Immature natural killer cell (primary cell): Measurements from ENCODE around the gene NRG2. TPM values are rescaled to one million over a fixed set of nuclear protein-coding genes. Genes with fewer than 3 reads are reported as not detected.

Experiments used
- DNase-seq, 3 donors: peaks; one replicate each; pipeline ENCODE4 v3.0.0; 2022; ENCODE audit warnings: mixed read lengths in 1 of 3
- H3K27ac Mint-ChIP-seq, 6 donors: one replicate each; pipeline ENCODE4 v1.8.0; 2020; ENCODE audit warnings: mixed read lengths in 6 of 6, mild to moderate bottlenecking in 5 of 6, inconsistent platforms in 4 of 6, moderate library complexity in 3 of 6
- H3K27me3 Mint-ChIP-seq, 3 donors: one replicate each; pipeline ENCODE4 v1.8.0; 2020 to 2021; ENCODE audit warnings: low read depth in 3 of 3, mild to moderate bottlenecking in 3 of 3, mixed read lengths in 3 of 3, moderate library complexity in 3 of 3, inconsistent platforms in 1 of 3
- H3K36me3 Mint-ChIP-seq, 3 donors: one replicate each; pipeline ENCODE4 v1.8.0; 2020; ENCODE audit warnings: mixed read lengths in 3 of 3, inconsistent platforms in 2 of 3, mild to moderate bottlenecking in 2 of 3
- H3K4me1 Mint-ChIP-seq, 2 donors: one replicate each; pipeline ENCODE4 v1.8.0; 2020; ENCODE audit warnings: inconsistent platforms in 2 of 2, mild to moderate bottlenecking in 2 of 2, mixed read lengths in 2 of 2, moderate library complexity in 1 of 2
- H3K4me3 Mint-ChIP-seq, 5 donors: one replicate each; pipeline ENCODE4 v1.8.0; 2020; ENCODE audit warnings: mild to moderate bottlenecking in 5 of 5, mixed read lengths in 5 of 5, inconsistent platforms in 3 of 5, moderate library complexity in 3 of 5
- H3K9me3 Mint-ChIP-seq, 6 donors: one replicate each; pipeline ENCODE4 v1.8.0; 2020; ENCODE audit warnings: mild to moderate bottlenecking in 6 of 6, mixed read lengths in 6 of 6, inconsistent platforms in 4 of 6, moderate library complexity in 3 of 6
- polyA plus RNA-seq, 3 donors: library from polyadenylated mRNA; unstranded; fragments of 300-500 nt; fragmentation: Illumina TruSeq; gene quantifications; one replicate each; pipeline ENCODE4 v1.2.3, GENCODE V29; 2021

Gene NRG2
- under 1 TPM; 0.08 to 0.21 (median 0.08) TPM for polyA plus RNA-seq

GRCh38 chr5:140042643-140043507 lies at the start of gene NRG2:
Gene NRG2 (minus strand): TSS chr5:140043299.
- Mint-ChIP-seq H3K4me1 (peaks cover 28 to 30% of the 10 kb centered on the region in 2 donors), H3K27ac (no peak within 1 kb of the TSS), H3K4me3 (peak within 1 kb of the TSS; percentile 48 to 79 (median 70)), H3K36me3 (no peaks in the 10 kb centered on the region), H3K27me3 (peaks cover 19 to 40% (median 24%) of the 10 kb centered on the region in 3 donors), H3K9me3 (peaks cover 0 to 7% (median 0%) of the 10 kb centered on the region in 6 donors)
- DNase-seq: peak; percentile 25 to 42 (median 37)

GRCh38 chr5:140090251-140090650 lies 47.2 kb upstream of the NRG2 start:
- Mint-ChIP-seq H3K9me3 (peaks cover 12 to 29% (median 15%) of the 10 kb centered on the region in 6 donors), H3K27ac (no peak overlapping the region)

GRCh38 chr5:140084541-140084940 lies 41.4 kb upstream of the NRG2 start:
- DNase-seq: no peak
- Mint-ChIP-seq H3K9me3 (peaks cover 2 to 7% (median 5%) of the 10 kb centered on the region in 6 donors), H3K27me3 (peaks cover 5 to 12% (median 10%) of the 10 kb centered on the region in 3 donors), H3K36me3 (peaks cover 0 to 7% (median 6%) of the 10 kb centered on the region in 3 donors), H3K4me1 (no peaks in the 10 kb centered on the region), H3K27ac (no peak overlapping the region), H3K4me3 (no peak overlapping the region)

More at GRCh38 chr5:140090251-140090650, 47.2 kb upstream of the NRG2 start:
- Mint-ChIP-seq H3K36me3 (peaks cover 10 to 15% (median 12%) of the 10 kb centered on the region in 3 donors), H3K4me1 (no peaks in the 10 kb centered on the region), H3K27me3 (peaks cover 0 to 15% (median 5%) of the 10 kb centered on the region in 3 donors), H3K4me3 (no peak overlapping the region)
- no peak for DNase-seq

- no peaks in the 10 kb centered on the region for H3K4me1 Mint-ChIP-seq
- no peak overlapping the region for H3K4me3 Mint-ChIP-seq
- peaks cover 7 to 16% (median 10%) of the 10 kb centered on the region in 3 donors for H3K27me3 Mint-ChIP-seq
- H3K27ac Mint-ChIP-seq: no peak overlapping the region
- H3K36me3 Mint-ChIP-seq: no peaks in the 10 kb centered on the region
- no peaks in the 10 kb centered on the region for H3K9me3 Mint-ChIP-seq
- no peak for DNase-seq
These were observed 40.6 kb upstream of the NRG2 start for GRCh38 chr5:140083650-140084049.

GRCh38 chr5:140083120-140083519 lies 40.0 kb upstream of the NRG2 start:
- H3K4me3 Mint-ChIP-seq: no peak overlapping the region
- H3K36me3 Mint-ChIP-seq: no peaks in the 10 kb centered on the region
- H3K4me1 Mint-ChIP-seq: no peaks in the 10 kb centered on the region
- no peak for DNase-seq
- H3K27ac Mint-ChIP-seq: no peak overlapping the region
- H3K27me3 Mint-ChIP-seq: peaks cover 7 to 16% (median 10%) of the 10 kb centered on the region in 3 donors
- H3K9me3 Mint-ChIP-seq: no peaks in the 10 kb centered on the region

GRCh38 chr5:140076788-140077187 lies 33.7 kb upstream of the NRG2 start:
- Mint-ChIP-seq H3K4me1 (no peaks in the 10 kb centered on the region), H3K27ac (no peak overlapping the region), H3K9me3 (no peaks in the 10 kb centered on the region), H3K27me3 (peaks cover 5 to 12% (median 9%) of the 10 kb centered on the region in 3 donors), H3K4me3 (no peak overlapping the region), H3K36me3 (no peaks in the 10 kb centered on the region)
- no peak for DNase-seq

- Mint-ChIP-seq H3K27ac (no peak overlapping the region), H3K27me3 (peaks cover 5 to 12% (median 9%) of the 10 kb centered on the region in 3 donors), H3K36me3 (no peaks in the 10 kb centered on the region), H3K4me3 (no peak overlapping the region), H3K9me3 (no peaks in the 10 kb centered on the region), H3K4me1 (no peaks in the 10 kb centered on the region)
- no peak for DNase-seq
These were observed 33.0 kb upstream of the NRG2 start for GRCh38 chr5:140076142-140076541.

- Mint-ChIP-seq H3K4me1 (no peaks in the 10 kb centered on the region), H3K27me3 (peaks cover 7 to 9% (median 9%) of the 10 kb centered on the region in 3 donors), H3K4me3 (no peak overlapping the region), H3K36me3 (no peaks in the 10 kb centered on the region), H3K9me3 (no peaks in the 10 kb centered on the region), H3K27ac (no peak overlapping the region)
- no peak for DNase-seq
These were observed 32.3 kb upstream of the NRG2 start for GRCh38 chr5:140075371-140075770.

GRCh38 chr5:140073296-140073695 lies 30.2 kb upstream of the NRG2 start:
- no peaks in the 10 kb centered on the region for H3K9me3 Mint-ChIP-seq
- DNase-seq: peak; percentile 28 to 39 (median 37)
- H3K27ac Mint-ChIP-seq: no peak overlapping the region
- no peaks in the 10 kb centered on the region for H3K36me3 Mint-ChIP-seq
- no peaks in the 10 kb centered on the region for H3K4me1 Mint-ChIP-seq
- H3K27me3 Mint-ChIP-seq: peaks cover 3 to 12% (median 11%) of the 10 kb centered on the region in 3 donors
- H3K4me3 Mint-ChIP-seq: no peak overlapping the region

- Mint-ChIP-seq H3K9me3 (no peaks in the 10 kb centered on the region), H3K4me3 (no peak overlapping the region), H3K27ac (no peak overlapping the region), H3K36me3 (no peaks in the 10 kb centered on the region), H3K4me1 (no peaks in the 10 kb centered on the region), H3K27me3 (peaks cover 6 to 13% (median 11%) of the 10 kb centered on the region in 3 donors)
- DNase-seq: no peak
These were observed 29.7 kb upstream of the NRG2 start for GRCh38 chr5:140072812-140073211.

- Mint-ChIP-seq H3K4me1 (no peaks in the 10 kb centered on the region), H3K4me3 (no peak overlapping the region), H3K9me3 (no peaks in the 10 kb centered on the region), H3K27me3 (peaks cover 4 to 8% (median 6%) of the 10 kb centered on the region in 3 donors), H3K27ac (no peak overlapping the region), H3K36me3 (no peaks in the 10 kb centered on the region)
- no peak for DNase-seq
These were observed 17.7 kb upstream of the NRG2 start for GRCh38 chr5:140060816-140061215.

GRCh38 chr5:140058212-140058932 lies 15.3 kb upstream of the NRG2 start:
- no peak for DNase-seq
- no peak overlapping the region for H3K4me3 Mint-ChIP-seq
- no peaks in the 10 kb centered on the region for H3K36me3 Mint-ChIP-seq
- no peak overlapping the region for H3K27ac Mint-ChIP-seq
- no peaks in the 10 kb centered on the region for H3K9me3 Mint-ChIP-seq
- H3K27me3 Mint-ChIP-seq: peaks cover 2 to 6% (median 6%) of the 10 kb centered on the region in 3 donors
- no peaks in the 10 kb centered on the region for H3K4me1 Mint-ChIP-seq

GRCh38 chr5:140056880-140057279 lies 13.8 kb upstream of the NRG2 start:
- no peak overlapping the region for H3K4me3 Mint-ChIP-seq
- no peaks in the 10 kb centered on the region for H3K9me3 Mint-ChIP-seq
- no peak for DNase-seq
- H3K27ac Mint-ChIP-seq: no peak overlapping the region
- no peaks in the 10 kb centered on the region for H3K36me3 Mint-ChIP-seq
- peaks cover 0 to 2% (median 1%) of the 10 kb centered on the region in 3 donors for H3K27me3 Mint-ChIP-seq
- H3K4me1 Mint-ChIP-seq: no peaks in the 10 kb centered on the region

- Mint-ChIP-seq H3K27me3 (peaks cover 0 to 1% (median 0%) of the 10 kb centered on the region in 3 donors), H3K27ac (no peak overlapping the region), H3K36me3 (no peaks in the 10 kb centered on the region), H3K9me3 (no peaks in the 10 kb centered on the region), H3K4me3 (no peak overlapping the region), H3K4me1 (no peaks in the 10 kb centered on the region)
- DNase-seq: no peak
These were observed 12.1 kb upstream of the NRG2 start for GRCh38 chr5:140055152-140055551.
